ENCODE results near the gene TRAF6. TPM values are rescaled to one million over a fixed set of nuclear protein-coding genes. Genes with fewer than 3 reads are reported as not detected.
"Not testable (repeated sequence)": the region's sequence is repeated elsewhere in the genome, so short reads cannot be mapped to it uniquely, and the experiment has no call there.

Gene TRAF6
- polyA plus RNA-seq, 10 donors: 14.2 to 23.1 (median 17.6) TPM

DNA sequence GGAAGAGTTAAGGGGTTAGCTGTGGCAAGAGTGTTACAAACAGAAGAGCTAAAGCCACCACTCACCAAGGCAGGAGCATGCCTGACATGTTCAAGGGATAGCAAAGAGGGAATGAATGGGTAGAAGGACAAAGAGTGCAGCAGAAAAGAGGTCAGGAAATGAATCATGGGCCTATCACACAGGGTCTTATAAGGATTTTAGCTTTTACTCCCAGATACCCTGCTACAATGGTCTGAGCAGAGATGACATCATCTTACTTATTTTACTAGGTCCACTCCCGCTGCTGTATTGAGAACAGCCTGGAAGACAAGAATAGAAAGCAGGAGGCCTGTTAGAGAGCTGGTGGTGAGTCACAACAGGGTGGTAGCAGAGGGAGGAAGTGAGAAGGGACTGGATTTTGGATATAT, 9.8 kb downstream of the TRAF6 start:
- peak in 1 of 3 donors; percentile 81 for DNase-seq

DNA sequence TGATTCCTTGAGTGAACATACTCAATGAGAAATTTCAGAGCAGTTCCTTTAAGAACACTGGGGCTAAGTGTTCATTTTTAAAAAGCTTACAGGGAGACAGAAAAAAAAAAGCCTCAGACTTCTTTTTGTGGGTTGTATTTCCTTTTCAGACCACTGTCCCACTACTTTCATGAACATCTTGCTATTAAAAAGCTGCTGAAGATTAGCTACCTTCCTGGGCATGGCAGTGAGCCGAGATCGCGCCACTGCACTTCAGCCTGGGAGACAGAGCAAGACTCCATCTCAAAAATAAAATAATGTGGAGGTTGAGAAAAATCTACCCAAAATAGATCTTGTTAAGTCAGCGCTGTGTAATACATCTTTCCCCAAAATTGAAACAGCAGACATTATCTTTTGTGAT, 10.8 kb downstream of the TRAF6 start:
- DNase-seq: no peak

DNA sequence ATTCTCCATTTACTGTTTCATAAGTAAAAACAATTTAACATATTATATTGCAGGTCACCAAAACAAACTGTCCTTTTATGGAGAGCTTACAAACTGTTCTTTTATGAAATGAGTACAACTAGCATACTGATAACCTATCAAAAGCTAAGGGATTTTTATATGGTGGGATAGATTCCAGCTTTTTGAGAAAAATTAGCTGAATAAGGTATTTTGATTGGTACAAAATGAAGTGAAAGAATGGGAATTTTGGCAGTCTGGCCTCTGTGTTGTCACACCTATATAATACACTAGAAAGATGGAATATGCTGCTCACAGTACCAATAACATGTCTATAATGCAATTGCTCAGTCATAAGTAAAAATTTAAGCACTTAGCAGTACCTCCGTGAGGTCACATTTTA, 11.4 kb downstream of the TRAF6 start:
- DNase-seq: no peak

DNA sequence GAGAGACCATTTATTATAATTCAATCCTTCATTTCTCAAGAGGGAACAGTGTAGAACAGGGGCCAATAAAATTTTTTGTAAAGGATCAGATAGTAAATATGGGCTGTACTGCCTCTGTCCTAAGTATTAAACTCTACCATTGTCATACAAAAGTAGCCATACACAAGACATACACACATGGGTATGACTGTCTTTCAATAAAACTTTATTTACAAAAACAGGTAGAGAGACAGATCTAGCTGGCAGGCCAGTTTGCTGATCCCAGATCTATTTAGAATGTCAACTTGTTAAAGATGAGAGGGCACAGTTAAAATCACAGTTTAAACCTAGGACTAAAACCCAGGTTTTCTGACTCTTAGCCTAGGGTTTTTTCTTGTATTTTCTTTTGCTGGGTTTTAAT, 16.7 kb downstream of the TRAF6 start:
- no peak for DNase-seq

DNA sequence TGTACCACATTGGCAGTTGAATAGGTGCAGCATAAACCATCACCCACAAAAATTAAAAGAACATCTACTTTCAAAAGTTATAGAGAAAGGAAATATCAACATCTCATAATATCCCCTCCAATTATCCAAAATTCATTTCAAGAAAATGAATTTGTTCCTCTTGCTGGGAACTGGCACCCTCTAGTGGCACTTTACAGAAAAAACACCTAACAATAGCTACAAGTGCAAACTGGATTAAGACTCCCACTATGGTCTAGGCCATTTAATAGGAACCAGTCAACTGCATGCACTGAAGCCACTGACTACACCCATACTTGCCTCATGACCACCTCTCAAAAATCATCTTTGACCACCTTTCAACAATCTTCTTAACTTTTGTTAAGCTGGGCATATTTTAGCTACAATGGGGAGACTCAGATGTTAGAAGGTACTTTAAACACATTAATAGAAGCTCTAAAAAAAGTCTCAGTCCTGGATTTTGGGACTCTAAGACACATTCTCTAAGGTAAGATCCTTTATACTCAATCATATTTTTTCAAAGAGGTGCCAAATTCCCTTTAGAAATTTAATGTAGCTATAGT, 17.3 kb downstream of the TRAF6 start:
- DNase-seq: peak in 2 of 3 donors; percentile 51 to 70

DNA sequence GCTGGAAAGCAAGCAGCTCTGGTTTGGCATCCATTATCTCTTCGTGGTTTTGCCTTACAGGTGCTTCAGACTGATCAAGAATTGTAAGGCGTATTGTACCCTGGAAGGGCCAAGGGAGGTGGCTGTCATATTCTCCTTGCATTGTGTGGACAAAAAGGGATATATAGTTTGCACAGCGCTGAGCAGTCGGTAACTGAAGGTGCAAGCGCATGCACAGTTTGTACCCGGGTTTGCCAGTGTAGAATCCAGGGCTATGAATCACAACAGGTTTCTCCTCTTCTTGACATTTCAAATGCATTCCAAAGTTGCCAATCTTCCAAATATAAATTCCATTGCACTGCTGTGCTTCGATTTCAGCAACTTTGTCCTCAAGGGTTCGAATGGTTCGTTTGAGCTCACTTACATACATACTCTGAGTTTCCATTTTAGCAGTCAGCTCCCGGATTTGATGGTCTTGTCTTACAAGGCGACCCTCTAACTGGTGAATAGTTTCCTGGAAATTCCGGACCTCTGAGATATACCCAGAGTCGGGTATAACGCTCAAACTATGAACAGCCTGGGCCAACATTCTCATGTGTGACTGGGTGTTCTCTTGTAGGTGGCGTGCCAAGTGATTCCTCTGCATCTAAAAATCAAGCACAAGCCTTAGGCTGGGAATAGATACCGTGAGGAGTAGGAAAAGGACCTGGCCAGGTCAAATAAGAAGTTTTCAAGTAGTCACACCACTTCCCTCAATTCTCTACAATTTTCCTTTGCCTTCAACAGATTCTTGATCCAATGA, 19.9 kb downstream of the TRAF6 start:
- DNase-seq: no peak

DNA sequence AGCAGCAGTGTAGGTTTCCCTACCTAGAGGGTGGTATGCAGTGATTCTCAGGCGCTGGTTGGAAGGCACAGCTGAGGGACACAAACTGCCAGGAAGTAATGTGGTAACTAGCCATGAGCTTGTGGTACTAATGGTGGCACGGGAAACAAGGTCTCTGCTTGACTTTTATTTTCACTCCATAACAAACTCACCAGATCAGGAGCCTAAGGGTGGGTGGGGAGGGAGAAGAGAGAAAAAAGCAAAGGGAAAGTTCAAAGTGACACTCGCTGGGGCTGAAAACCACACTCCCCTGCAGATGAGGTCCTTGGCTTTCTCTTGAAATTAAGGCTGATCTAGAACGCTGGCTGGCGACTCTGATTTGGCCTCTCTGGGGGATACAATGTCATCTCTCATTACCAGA, 22.0 kb downstream of the TRAF6 start:
- no peak for DNase-seq

DNA sequence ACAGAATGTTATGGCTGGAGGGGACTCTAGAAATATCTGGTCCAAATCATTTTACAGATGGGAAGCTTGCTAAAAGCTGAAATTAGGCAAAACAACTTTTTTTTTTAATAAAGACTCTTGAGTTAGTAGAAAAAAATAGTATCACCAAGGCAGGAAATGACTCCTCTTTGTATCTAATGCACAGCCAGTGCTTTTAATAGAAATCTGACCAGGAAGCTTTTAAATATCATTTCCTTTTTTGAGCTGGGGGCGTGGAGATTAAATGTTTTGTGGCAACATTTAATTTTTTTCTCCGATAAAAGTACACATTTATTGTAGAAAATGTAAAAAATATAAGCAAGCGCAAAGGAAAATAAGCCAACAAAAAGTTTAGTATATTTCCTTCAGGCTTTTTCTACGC, 22.5 kb downstream of the TRAF6 start:
- DNase-seq: no peak

DNA sequence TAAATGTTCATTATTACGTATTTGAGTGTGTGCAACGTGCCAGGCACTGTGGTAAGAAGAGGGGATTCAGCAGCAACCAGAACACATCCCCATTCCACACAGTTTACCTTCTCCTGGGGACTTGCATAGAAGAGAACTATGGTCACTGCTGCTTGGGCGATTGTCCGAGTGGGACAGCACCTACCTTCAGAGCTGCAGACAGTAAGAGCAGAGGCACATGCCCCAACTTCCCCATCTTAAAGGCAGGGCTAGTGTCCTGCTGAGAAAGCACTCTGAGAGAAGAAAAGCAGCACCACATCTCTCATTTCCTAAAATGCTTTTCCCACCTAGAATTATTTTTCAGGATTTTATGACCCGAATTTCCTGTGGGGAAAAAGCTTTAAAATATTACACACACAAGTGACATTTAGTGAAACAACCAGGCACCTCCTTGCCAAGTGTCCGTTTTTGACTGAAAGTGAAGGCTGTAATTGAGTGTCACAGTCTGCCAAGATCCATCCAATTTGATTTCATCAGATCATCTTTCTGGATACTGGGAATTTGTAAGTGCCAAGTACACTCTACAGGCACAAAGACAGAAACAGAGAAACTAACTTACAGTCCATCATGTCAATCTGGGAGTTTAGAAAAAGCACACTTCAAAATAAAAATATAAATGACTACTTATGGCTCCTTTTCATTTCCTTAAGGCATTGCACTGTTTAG, 24.6 kb downstream of the TRAF6 start:
- DNase-seq: no peak

DNA sequence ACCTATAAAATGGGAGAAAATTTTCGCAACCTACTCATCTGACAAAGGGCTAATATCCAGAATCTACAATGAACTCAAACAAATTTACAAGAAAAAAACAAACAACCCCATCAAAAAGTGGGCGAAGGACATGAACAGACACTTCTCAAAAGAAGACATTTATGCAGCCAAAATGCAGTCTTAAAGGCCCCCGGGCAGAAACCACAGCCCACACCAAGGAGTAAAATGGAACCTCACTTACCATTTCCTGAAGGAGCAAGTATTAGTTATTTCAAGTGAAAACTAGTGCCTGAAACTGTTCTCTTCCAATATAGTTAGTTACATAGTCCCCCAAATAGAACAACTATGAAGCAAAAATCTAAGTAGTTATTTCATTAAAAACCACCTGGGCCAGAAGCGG, 27.0 kb downstream of the TRAF6 start:
- DNase-seq: not testable (repeated sequence)

DNA sequence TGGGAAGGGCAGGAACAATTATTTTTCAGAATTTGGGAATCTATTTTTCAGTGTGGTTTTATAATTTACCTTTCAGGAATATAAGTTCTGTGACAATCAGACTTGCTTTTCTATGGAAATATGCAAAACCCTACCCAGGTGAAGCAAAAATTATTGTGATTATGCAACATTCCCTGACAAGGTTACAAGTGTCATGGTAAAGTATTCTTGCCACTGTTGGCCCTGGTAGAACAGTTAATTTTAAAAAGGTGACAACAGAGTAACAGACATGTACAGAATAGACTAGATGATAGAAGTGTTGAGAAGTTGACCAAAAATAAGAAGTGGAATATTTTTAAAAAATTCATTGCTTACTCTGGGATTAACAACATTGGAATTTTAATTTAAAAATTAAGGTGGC, 29.2 kb downstream of the TRAF6 start:
- DNase-seq: no peak

DNA sequence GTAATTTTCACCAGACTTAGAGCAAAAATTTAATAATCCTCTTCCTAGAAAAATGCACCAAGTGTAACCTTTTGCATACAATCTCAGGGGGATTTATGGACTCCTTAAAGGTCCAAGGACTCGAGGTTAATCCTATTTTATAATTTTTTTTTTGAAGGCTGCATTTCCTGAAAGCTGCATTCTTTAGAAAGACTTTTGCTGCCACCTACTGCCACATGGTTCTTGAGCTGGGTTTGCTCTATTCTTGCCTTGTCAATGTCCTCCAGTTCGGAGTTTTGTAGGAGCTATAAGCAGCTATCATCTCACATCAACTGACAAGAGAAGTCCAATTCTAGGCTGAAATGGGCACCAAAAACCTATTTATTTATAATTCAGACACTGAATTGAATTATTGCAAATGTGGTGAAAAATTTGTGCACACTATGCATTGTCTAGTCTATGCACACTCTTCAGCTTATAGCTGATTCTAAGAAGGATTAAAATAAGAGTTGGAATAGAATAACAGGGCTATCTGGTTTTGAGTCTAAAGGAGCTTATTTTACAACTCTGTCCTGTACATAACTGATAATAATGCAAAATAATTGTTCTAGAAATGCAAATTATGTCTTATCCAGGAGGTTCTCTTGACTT, 31.3 kb downstream of the TRAF6 start:
- DNase-seq: peak; percentile 52 to 79 (median 65)

DNA sequence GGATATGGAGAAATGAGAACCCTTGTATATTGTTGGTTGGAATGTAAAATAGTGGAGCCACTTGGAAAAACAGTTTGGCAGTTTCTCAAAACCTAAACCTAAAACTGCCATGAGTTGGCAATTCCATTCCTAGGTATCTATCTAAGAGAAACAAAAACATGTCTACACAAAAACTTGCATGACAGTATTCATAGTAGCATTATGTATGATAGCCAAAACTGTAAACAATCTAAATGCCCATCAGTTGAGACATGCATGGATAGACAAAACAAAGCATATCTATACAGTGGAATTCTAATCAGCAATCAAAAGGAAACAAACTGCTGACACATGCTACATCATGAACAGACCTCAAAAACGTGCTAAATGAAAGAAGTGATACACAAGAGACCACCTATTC, 34.9 kb downstream of the TRAF6 start:
- DNase-seq: no peak

DNA sequence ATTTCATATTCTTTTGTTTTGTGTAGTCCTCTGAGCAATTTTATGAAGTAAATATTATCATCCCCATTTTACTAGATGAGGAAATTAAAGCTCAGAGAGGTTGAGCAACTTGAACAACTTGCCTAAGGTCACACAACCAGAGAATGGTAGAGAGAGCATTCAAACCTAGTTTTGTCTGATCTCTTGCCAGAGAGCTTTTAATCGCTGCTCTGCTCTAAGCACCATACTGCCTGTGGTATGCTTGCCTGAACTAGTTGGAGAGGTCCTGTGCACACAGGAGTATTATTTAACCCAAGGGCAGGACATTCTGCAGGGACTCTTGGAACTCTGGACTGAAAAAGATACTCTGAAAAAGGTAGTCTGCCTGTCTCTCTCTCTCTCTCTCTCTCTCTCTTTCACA, 38.5 kb downstream of the TRAF6 start:
- no peak for DNase-seq

DNA sequence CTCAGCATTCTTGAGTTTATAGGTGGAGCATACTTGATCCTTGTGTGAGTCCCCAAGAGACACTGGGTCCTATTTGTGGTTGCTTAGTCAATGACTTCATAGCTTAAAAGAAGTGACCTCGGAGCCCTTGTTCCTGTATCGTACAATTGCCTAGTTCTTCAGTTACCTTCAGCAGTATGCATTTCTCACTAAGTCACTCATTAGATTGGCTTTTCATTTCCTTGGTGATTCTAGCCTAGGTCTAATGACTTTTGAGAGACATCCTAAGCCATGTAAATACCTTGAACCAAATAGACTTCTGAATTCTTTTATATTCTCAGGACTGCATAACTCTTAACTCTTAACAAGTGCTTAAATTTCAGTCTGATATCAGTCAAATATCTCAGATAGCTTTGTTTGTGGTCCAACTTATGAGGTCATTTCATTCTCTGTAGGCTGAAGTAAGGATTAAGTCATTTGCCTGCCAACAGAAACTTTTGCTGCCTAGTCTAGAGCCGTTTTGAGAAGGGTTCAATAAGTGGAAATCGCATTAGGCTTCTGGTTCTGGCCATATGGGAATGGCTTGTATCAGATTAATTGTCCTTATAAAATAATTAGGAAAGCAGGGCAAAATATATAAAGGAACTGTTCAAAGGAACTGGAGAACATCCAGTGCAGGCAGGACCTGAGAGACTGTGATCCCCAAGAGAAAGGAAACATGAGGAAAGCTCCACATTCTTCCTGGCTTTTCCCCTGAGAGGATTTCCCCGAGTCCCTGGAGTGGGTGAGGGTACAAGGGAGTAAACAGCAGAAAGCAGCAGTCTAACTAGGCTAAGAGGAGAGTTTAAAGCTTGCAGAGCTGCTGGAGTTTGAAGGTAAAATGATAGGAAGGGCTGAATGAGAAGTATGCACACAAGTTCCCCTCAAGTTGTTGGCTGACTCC, 39.9 kb downstream of the TRAF6 start:
- DNase-seq: peak in 1 of 3 donors; percentile 69

DNA sequence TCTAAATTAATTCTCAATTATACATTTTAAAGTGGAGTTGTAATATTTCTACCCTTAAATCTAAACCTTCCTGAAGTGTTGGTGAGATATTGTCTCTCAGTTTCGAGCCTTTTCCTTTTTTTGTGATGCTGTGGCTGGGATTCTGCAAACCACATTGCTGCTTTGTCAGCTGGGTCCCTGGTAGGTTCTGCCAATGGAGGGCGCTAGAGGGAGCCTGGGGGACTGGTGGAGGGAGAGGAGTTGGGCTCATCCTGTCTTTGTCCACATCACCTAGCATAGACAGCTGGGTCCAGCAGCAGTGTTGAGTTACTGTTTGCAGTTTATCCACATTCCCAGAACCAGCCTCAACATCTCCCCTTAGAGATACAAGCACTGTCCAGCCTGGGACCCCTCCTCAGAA, 41.0 kb downstream of the TRAF6 start:
- no peak for DNase-seq

DNA sequence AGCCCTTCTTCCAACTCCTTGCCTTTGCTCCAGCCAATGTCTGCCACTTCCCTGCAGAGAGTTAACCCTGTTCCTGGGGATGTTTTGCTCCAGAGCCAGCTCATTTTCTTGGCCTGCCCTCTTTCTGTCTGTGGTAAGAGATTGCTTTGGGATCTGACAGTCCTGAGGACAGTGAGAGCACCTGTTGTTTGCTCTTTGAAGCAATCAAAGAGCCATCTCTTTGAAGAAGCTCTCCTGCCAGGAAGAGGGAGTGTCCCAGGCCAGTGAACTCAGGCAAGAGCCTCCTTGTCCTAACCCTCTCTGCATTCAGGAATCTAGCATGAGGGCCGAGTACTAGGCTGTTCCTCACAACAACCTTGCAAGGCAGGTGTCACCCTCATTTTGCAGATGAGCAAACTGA, 42.2 kb downstream of the TRAF6 start:
- no peak for DNase-seq

DNA sequence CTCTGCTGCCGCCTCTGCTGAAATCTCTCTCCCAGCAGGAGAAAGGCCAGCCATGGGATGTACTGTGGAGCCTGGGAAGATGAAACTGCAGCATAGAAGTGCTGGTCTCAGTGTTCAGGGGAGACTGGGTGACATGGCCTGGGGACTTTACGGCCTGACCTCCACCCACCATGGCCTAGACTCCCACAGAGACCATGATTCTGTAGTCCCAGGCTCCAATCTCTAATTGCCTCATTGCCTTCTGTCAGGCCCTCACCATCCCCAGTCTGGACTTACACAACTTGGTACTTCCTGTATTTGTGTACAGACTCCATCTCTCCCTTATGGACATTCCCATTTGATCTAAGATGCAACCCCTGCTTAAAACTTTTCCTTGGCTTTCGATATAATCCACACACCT, 43.1 kb downstream of the TRAF6 start:
- no peak for DNase-seq

DNA sequence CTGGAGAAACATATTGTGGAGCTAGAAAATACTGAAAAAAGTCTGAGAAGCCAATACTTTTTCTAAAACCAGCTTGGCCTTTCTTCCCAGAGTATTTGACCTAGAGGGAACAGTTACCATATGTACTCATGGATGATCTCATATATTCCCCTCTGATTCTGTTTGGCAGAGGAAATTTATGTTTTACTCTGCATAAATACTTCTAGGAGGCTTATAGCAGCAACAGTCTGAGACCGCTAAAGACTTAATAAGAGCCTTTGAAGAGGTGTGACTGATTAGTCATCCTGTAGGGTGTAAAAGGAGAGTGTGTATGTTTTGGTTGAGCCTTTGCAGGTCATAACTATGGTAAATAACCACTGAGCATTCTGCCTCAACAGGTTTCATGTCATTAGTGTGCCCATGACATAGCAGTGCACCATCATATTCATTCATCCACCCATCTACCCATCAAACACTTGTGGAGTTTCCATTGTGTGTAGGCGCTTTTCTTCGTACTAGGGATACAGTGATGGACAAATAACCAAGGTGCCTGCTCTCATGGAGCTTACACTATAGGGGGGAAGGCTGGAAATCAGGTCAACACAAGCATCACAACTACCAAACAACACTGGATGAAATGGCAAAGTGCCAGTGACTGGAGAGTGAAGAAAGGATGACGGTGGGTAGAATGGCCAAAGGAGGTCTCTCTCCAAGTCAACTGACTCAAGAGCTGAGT, 44.5 kb downstream of the TRAF6 start:
- peak; percentile 51 to 82 (median 55) for DNase-seq

DNA sequence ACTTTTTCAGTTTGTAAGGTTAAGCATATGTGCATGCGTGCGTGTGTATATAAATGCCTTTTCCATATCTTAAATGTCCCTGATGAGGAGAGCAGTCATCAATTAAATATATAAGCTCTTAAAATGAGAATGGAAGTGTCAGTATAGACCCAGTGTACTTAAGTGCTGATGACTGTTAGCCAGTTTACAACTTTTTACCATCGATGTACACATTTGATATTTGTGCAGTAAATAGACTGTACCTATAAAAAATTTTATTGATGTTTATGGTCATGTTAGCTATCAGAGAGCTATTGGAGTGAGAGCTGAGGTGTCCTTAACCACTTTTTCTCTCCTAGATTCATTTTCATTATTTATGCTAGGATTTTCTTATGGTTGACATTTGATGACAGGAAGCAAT, 45.4 kb downstream of the TRAF6 start:
- no peak for DNase-seq

DNA sequence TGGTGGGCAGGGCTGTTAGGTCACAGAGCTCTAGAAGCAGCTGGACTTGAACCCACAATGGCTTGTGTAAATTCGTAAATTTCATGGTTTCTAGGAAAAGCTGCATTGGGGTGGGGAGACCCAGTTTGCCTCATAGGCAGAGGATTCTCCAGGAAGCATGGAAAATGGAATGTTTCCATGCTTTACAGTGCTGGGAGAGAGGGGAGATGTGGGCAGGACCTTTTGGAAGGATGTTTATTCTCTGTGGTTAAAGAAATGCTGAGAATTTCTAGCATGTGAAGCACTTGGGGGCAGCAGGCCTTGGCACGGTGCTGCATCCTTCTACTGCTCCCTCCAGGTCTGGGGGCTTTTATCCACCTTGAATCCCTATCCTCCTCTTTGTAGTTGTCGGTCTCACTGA, 46.3 kb downstream of the TRAF6 start:
- DNase-seq: no peak
